ENCODE results near the gene C5orf46.

C5orf46 gene

DNA sequence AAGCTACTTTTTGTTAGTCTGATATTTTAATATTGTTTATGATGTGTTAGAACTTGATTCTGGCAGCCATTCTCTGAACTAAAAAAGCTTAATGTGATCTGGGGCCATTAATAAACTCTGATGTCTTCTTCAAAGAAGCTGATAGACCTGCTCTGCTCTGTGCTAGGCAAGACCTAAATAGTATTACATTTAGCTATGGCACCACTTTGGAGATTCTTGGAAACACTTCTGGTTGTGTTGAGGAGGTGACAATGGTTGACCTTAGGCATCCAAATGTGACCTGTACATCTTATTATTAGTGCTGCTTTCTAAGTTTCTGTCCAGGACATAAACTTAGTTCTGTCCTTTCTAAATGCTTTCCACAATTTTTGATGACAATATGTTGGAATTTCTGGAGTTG, 49.5 kb downstream of the C5orf46 start:
- no peak for DNase-seq

- no peak for DNase-seq
Measured at GRCh38 chr5:147855774-147856069, 50.6 kb downstream of the C5orf46 start.

- DNase-seq = no peak
Measured at GRCh38 chr5:147854894-147855773, 51.2 kb downstream of the C5orf46 start.

GRCh38 chr5:147854331-147854730, 52.0 kb downstream of the C5orf46 start:
- no peak for DNase-seq

DNA sequence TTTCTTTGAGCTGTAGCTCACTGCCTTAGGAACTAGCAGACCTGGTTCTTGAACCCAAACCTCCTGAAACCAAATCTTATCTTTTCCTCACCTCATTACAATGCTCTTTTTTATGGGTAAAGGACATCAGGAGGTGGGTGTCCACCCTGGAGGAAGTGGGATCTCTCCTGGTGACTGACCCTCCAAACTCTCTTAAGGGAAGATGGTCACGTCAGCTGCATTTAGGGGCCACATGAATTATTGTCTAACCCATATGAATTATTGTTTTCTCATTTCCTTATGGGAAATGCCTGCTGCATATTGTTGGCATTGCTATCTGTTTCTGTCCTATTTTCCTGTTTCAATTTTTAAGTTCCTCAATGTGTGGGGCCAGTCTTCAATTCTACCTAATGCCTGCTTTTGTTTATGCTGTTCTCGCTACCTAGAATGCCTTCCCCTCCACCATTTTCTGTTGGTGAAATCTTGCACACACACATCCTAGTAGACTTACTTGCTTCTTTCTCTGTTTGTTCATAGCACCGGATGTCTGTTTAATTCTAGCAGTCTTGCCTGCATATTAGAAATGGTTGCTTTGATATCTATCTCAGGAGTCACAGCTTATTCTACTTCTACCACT, 52.9 kb downstream of the C5orf46 start:
- DNase-seq = no peak

DNA sequence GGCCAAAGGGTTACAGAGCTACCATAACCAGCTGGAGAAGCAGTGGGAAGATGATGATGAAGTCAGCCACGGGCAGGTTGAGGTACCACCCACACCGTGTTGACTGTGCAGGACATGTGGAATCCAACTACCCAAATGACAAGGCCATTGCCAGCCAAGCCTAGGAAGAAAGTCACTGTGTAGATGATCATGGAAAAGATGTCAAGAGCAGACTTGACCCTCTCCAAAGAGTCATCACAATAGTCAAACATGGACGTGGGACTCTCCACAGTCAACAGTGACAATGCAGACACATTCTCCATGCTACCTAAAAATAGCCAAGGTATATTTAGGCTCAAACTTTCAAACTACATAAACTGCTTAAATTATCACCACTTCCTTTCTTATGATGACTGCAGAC, 54.0 kb downstream of the C5orf46 start:
- DNase-seq = no peak

DNA sequence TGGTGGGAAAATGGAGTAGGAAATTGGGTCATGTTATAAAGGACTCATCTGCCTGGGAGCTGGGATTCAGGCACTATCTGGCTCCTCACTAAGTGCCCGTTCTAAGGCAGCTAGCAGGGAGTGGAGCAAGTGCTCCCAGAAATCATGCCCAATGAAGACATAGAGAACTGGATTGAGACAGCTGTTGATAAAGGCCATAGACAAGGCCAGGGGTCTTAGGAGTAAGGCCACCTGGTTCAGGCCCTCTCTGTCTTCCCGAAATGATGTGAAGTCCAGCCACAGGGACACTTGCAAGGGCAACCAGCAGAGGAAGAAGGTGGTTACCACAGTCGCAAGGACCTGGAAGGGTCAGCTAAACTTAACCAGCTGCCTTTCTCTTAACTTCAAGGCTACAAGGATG, 54.8 kb downstream of the C5orf46 start:
- no peak for DNase-seq

GRCh38 chr5:147849226-147849625, 57.1 kb downstream of the C5orf46 start:
- DNase-seq = no peak

- DNase-seq = no peak
Measured at GRCh38 chr5:147845618-147846017, 60.7 kb downstream of the C5orf46 start.

DNA sequence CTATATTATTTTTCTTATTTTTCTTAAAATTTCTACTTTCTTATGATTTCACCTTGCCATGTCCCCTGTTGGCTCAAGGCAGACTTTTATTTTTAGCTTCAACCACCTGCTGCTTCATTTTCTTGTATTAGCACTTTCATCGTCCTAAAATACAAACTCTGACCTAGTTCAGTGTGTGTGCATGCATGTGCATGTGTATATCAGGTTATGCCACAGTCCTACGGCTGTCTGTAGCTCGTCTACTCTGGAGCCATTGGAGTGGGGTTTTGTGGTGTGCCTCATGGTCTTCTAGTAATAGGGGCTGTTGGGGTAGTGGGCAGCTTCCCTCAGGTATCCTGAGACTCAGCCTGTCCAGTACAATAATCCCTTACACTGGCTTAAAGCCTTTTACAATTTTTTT, 61.5 kb downstream of the C5orf46 start:
- DNase-seq = no peak

GRCh38 chr5:147842869-147843268, 63.5 kb downstream of the C5orf46 start:
- DNase-seq = no peak

All from activated CD4-positive, alpha-beta T cell treated with anti-CD3 and anti-CD28 coated beads for 48 hours (primary cell).